ENCODE results near the gene CARD11. TPM values are rescaled to one million over a fixed set of nuclear protein-coding genes. Genes with fewer than 3 reads are reported as not detected.

CARD11 gene
- total and polyA plus RNA-seq, 2 of the 4 experiments (the other 2 are of a cell fraction), result 0.18 to 0.26 TPM

- H4K8ac ChIP-seq (ENCODE audit: low read depth in 2 of 2, low read length in 2 of 2), result no peak overlapping the region
- no peak overlapping the region for H3K14ac ChIP-seq (replicated peaks; ENCODE audit: low read depth, low read length)
- H3K23ac ChIP-seq (ENCODE audit: low read depth, low read length), result no peak overlapping the region
- POLR2A ChIA-PET (ENCODE audit: unreplicated experiment), result no interaction called here
- in situ Hi-C loops (cut with MboI; ENCODE audit: low sequenced_read_pairs) (no loop called here), intact Hi-C loops (cut with micrococcal nuclease) (loop anchor here (5.0 kb wide), 1 partner anchor 90 kb away; no protein-coding TSS in a partner anchor), dilution Hi-C loops (cut with HindIII; ENCODE audit: low sequenced_read_pairs, unreplicated experiment) (no loop called here)
- no peaks in the 10 kb centered on the region for H4K20me1 ChIP-seq (ENCODE audit: insufficient read depth, low read length)
- no peak overlapping the region for H4K91ac ChIP-seq (ENCODE audit: insufficient read depth, low read depth, low read length)
- no peak overlapping the region for H3K4ac ChIP-seq (ENCODE audit: low read depth, low read length)
- no peak overlapping the region for H3K4me3 ChIP-seq (ENCODE audit: insufficient read depth, low read depth, low read length)
- peaks cover 2% of the 10 kb centered on the region; the same call in 1 of the 2 replicates for H3K27me3 ChIP-seq (ENCODE audit: control insufficient read depth, insufficient read depth, low read length)
- ATAC-seq (ENCODE audit: low read depth), result no peak
- no peaks in the 10 kb centered on the region for H3K79me1 ChIP-seq (ENCODE audit: low read depth in 1 of 2, low read length in 2 of 2)
- H3K27ac ChIP-seq (ENCODE audit: insufficient read depth, low read length), result no peak overlapping the region
- no peak overlapping the region for H2AK9ac ChIP-seq (replicated peaks; ENCODE audit: low read depth, low read length, poor library complexity)
- no peak for DNase-seq
- no peak overlapping the region for H3K4me2 ChIP-seq (ENCODE audit: low read depth, low read length)
- H2AFZ ChIP-seq (replicated peaks; ENCODE audit: low read length, poor library complexity), result no peak overlapping the region
- no peak overlapping the region for H2BK5ac ChIP-seq (ENCODE audit: low read depth, low read length, poor library complexity, severe bottlenecking)
- no peak overlapping the region for H3K56ac ChIP-seq (ENCODE audit: extremely low read depth, insufficient read depth, low read length)
- WGBS, 2 experiments (ENCODE audit: extremely low coverage in 2 of 2, insufficient read length in 1 of 2), result no CpG with 5 or more reads among the region's 3 CpGs
- no peaks in the 10 kb centered on the region for H3K9me1 ChIP-seq (ENCODE audit: insufficient read depth, low read length)
- BruUV-seq (replicated peaks), result no TSS peak
- TF ChIP-seq RCOR1 (IDR thresholded peaks at IDR 0.05; ENCODE audit: insufficient replicate concordance, low read length) (no peak), MXI1 (IDR thresholded peaks at IDR 0.05; ENCODE audit: borderline replicate concordance, low read depth, low read length) (no peak), CHD1 (IDR thresholded peaks at IDR 0.05; ENCODE audit: low read depth, low read length) (no peak), FOS (IDR thresholded peaks at IDR 0.05; ENCODE audit: low read depth, low read length) (no peak), POLR2A (IDR thresholded peaks at IDR 0.05; ENCODE audit: low read depth, low read length) (no peak), USF2 (IDR thresholded peaks at IDR 0.05; ENCODE audit: low read depth, low read length) (no peak), RFX5 (IDR thresholded peaks at IDR 0.05; ENCODE audit: low read depth, low read length) (no peak), CEBPB (IDR thresholded peaks at IDR 0.05; ENCODE audit: low read depth, low read length) (no peak), MAFK (IDR thresholded peaks at IDR 0.05; ENCODE audit: low read depth, low read length) (no peak), CTCF (conservative IDR thresholded peaks at IDR 0.05; ENCODE audit: low read depth, low read length) (no peak), ELK1 (IDR thresholded peaks at IDR 0.05; ENCODE audit: borderline replicate concordance, low read depth, low read length) (no peak), SMC3 (IDR thresholded peaks at IDR 0.05; ENCODE audit: low read depth, low read length) (no peak), BHLHE40 (IDR thresholded peaks at IDR 0.05; ENCODE audit: low read depth, low read length) (no peak), NFE2L2 (IDR thresholded peaks at IDR 0.05; ENCODE audit: low read depth, low read length) (no peak), MAZ (IDR thresholded peaks at IDR 0.05; ENCODE audit: borderline replicate concordance, low read depth, low read length) (no peak), RAD21 (IDR thresholded peaks at IDR 0.05; ENCODE audit: low read length) (no peak)
- no peak overlapping the region for H3K18ac ChIP-seq (ENCODE audit: low read depth, low read length)
- H4K5ac ChIP-seq (ENCODE audit: low read depth, low read length), result no peak overlapping the region
- no peak overlapping the region for H2BK15ac ChIP-seq (ENCODE audit: low read depth, low read length)
- no peaks in the 10 kb centered on the region for H3K9me3 ChIP-seq (ENCODE audit: control insufficient read depth, insufficient read depth, low read length)
- H3K9ac ChIP-seq (ENCODE audit: low read depth, low read length), result no peak overlapping the region
- no peak overlapping the region for H2BK120ac ChIP-seq (ENCODE audit: low read depth, low read length)
- CTCF ChIA-PET, result no interaction called here
- no peak overlapping the region for H2BK20ac ChIP-seq (ENCODE audit: low read depth, low read length)
- H3K36me3 ChIP-seq (ENCODE audit: control insufficient read depth, insufficient read depth, low read length), result no peaks in the 10 kb centered on the region
- no peak overlapping the region for H2AK5ac ChIP-seq (ENCODE audit: low read depth, low read length)
- no peaks in the 10 kb centered on the region for H3K4me1 ChIP-seq (ENCODE audit: control insufficient read depth, insufficient read depth, low read length)
These were observed 23.5 kb upstream of the CARD11 start for GRCh38 chr7:3067193-3067592.

All from IMR-90 (cell line).